ENCODE results near the gene ZNF276.

Gene ZNF276

GRCh38 chr16:89716916-89717687 lies 4.2 kb upstream of the ZNF276 start:
- DNase-seq: no peak

- DNase-seq: no peak
These were observed 3.4 kb upstream of the ZNF276 start for GRCh38 chr16:89717688-89718505.

- no peak for DNase-seq
These were observed 855 bp upstream of the ZNF276 start for GRCh38 chr16:89720551-89720812.

GRCh38 chr16:89721546-89722391 lies 432 bp downstream of the ZNF276 start:
- DNase-seq: peak; percentile 90 to 93

GRCh38 chr16:89722392-89723278 lies 1.3 kb downstream of the ZNF276 start:
- DNase-seq: peak; percentile 81 to 86

- peak; percentile 85 to 86 for DNase-seq
These were observed 2.2 kb downstream of the ZNF276 start for GRCh38 chr16:89723279-89724250.

- no peak for DNase-seq
These were observed 6.2 kb downstream of the ZNF276 start for GRCh38 chr16:89727406-89728120.

GRCh38 chr16:89729293-89729692 lies 8.0 kb downstream of the ZNF276 start:
- no peak for DNase-seq

GRCh38 chr16:89729863-89730593 lies 8.7 kb downstream of the ZNF276 start:
- DNase-seq: no peak

GRCh38 chr16:89730610-89731234 lies 9.4 kb downstream of the ZNF276 start:
- no peak for DNase-seq

- DNase-seq: no peak
These were observed 11.0 kb downstream of the ZNF276 start for GRCh38 chr16:89732142-89732917.

- DNase-seq: no peak
These were observed 11.5 kb downstream of the ZNF276 start for GRCh38 chr16:89732918-89733242.

- no peak for DNase-seq
These were observed 12.0 kb downstream of the ZNF276 start for GRCh38 chr16:89733322-89733721.

GRCh38 chr16:89733792-89734191 lies 12.5 kb downstream of the ZNF276 start:
- DNase-seq: no peak

GRCh38 chr16:89736554-89736953 lies 15.2 kb downstream of the ZNF276 start:
- no peak for DNase-seq

- peak; percentile 50 to 61 for DNase-seq
These were observed 16.2 kb downstream of the ZNF276 start for GRCh38 chr16:89737341-89738071.

- DNase-seq: no peak
These were observed 16.7 kb downstream of the ZNF276 start for GRCh38 chr16:89738072-89738377.
